Calu3 (cell line): Measurements from ENCODE around the gene CLNK. TPM values are rescaled to one million over a fixed set of nuclear protein-coding genes. Genes with fewer than 3 reads are reported as not detected.

Experiments
- BruUV-seq: library from RNA; stranded (reverse); fragments of 400-500 nt; replicated peaks from 2 replicates; lab custom pipeline; 2021; lab: Mats Ljungman, UMichigan
- CTCF ChIA-PET: fragments of 300-600 bp; sonication (Branson Sonifier 250); formaldehyde crosslinking; loops from one replicate; lab custom pipeline; 2022; ENCODE audit warnings: antibody characterized with exemption; lab: Charles Lee
- DNase-seq: peaks from one replicate; pipeline ENCODE4 v3.0.0; 2022
- H3K27ac Mint-ChIP-seq: one replicate; pipeline ENCODE4 v1.8.0; 2022; ENCODE audit warnings: mixed read lengths; ENCODE audit not compliant: unreplicated experiment
- H3K27me3 Mint-ChIP-seq: one replicate; pipeline ENCODE4 v1.8.0; 2022; ENCODE audit warnings: mixed read lengths; ENCODE audit not compliant: unreplicated experiment
- H3K36me3 Mint-ChIP-seq: one replicate; pipeline ENCODE4 v1.8.0; 2022; ENCODE audit warnings: mild to moderate bottlenecking, moderate library complexity, mixed read lengths; ENCODE audit not compliant: insufficient read depth, unreplicated experiment
- H3K4me1 Mint-ChIP-seq: one replicate; pipeline ENCODE4 v1.8.0; 2022; ENCODE audit warnings: mild to moderate bottlenecking, low read depth, mixed read lengths; ENCODE audit not compliant: unreplicated experiment
- H3K4me3 Mint-ChIP-seq: one replicate; pipeline ENCODE4 v1.8.0; 2022; ENCODE audit warnings: mild to moderate bottlenecking, low read depth, moderate library complexity, mixed read lengths; ENCODE audit not compliant: unreplicated experiment
- H3K9me3 Mint-ChIP-seq: one replicate; pipeline ENCODE4 v1.8.0; 2022; ENCODE audit warnings: low read depth, mixed read lengths; ENCODE audit not compliant: unreplicated experiment
- intact Hi-C: fragments of 100-400 bp; cut with micrococcal nuclease; formaldehyde crosslinking; loops from one replicate; pipeline ENCODE4 v1.10.0; 2022; ENCODE audit not compliant: unreplicated experiment
- total RNA-seq: library from RNA; stranded (reverse); gene quantifications from 2 replicates; pipeline ENCODE4 v1.2.3, GENCODE V29; 2022
- TF ChIP-seq, protein P1 (sequence below): fragments of 200-600 bp; IDR thresholded peaks from one replicate; pipeline ENCODE4 v1.8.0; 2022; ENCODE audit warnings: antibody characterized with exemption; ENCODE audit not compliant: unreplicated experiment

Gene CLNK
- total RNA-seq, 1 experiment from 2014 or later: not detected

GRCh38 chr4:10504570-10505179 is 179.9 kb downstream of the CLNK start:
- DNase-seq: no peak
- H3K36me3 Mint-ChIP-seq: no peaks in the 10 kb centered on the region
- no TSS peak for BruUV-seq
- H3K4me3 Mint-ChIP-seq: no peak overlapping the region
- peaks cover 29% of the 10 kb centered on the region for H3K27me3 Mint-ChIP-seq
- H3K9me3 Mint-ChIP-seq: no peaks in the 10 kb centered on the region
- intact Hi-C loops: no loop called here
- no peaks in the 10 kb centered on the region for H3K4me1 Mint-ChIP-seq
- no peak overlapping the region for H3K27ac Mint-ChIP-seq
- TF ChIP-seq, protein P1, sequence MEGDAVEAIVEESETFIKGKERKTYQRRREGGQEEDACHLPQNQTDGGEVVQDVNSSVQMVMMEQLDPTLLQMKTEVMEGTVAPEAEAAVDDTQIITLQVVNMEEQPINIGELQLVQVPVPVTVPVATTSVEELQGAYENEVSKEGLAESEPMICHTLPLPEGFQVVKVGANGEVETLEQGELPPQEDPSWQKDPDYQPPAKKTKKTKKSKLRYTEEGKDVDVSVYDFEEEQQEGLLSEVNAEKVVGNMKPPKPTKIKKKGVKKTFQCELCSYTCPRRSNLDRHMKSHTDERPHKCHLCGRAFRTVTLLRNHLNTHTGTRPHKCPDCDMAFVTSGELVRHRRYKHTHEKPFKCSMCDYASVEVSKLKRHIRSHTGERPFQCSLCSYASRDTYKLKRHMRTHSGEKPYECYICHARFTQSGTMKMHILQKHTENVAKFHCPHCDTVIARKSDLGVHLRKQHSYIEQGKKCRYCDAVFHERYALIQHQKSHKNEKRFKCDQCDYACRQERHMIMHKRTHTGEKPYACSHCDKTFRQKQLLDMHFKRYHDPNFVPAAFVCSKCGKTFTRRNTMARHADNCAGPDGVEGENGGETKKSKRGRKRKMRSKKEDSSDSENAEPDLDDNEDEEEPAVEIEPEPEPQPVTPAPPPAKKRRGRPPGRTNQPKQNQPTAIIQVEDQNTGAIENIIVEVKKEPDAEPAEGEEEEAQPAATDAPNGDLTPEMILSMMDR: no peak
- CTCF ChIA-PET: no interaction called here

DNA sequence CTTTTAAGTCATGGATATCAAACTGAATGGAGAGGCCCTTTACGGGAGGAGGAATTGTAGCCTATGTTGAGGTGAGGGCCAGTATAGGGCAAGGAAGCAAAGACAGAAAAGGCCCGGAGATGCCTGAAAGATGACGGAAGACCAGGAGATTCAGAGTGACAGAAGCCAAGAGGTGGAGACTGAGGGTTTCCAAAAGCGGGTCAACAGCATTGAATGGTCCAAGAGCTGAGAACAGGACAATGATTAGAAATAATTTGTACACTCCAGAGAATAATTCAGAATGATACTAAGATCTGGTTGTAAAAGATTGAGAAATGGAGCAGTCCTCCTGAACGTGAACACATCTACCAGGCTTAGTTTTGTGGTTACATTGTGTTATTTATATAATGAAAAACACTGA is 181.9 kb downstream of the CLNK start:
- CTCF ChIA-PET: no interaction called here
- no peak overlapping the region for H3K4me3 Mint-ChIP-seq
- H3K4me1 Mint-ChIP-seq: no peaks in the 10 kb centered on the region
- H3K36me3 Mint-ChIP-seq: no peaks in the 10 kb centered on the region
- H3K27me3 Mint-ChIP-seq: peaks cover 34% of the 10 kb centered on the region
- intact Hi-C loops: no loop called here
- no peak overlapping the region for H3K27ac Mint-ChIP-seq
- TF ChIP-seq, protein P1: no peak
- no TSS peak for BruUV-seq
- DNase-seq: no peak
- no peaks in the 10 kb centered on the region for H3K9me3 Mint-ChIP-seq

DNA sequence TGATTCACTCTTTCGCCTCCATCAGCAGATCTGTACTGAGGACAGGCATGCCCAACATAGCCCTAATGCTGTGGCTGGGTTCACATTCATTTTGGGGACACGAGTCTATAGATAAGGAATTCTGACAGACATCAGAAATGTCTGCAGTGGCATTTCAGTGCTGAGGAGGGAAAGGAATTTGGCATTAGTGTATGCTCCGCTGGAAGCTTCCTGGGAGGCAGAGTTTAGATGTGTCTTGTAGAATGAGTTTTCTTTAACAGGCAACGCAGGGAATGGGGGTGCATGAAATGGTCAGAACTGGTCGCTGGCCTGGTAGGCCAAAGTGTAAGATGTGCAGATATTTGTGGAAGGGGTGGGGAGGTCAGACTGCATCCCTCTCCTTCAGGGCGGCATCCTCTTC is 183.8 kb downstream of the CLNK start:
- TF ChIP-seq, protein P1: no peak
- Mint-ChIP-seq H3K9me3 (no peaks in the 10 kb centered on the region), H3K36me3 (no peaks in the 10 kb centered on the region), H3K4me1 (no peaks in the 10 kb centered on the region), H3K4me3 (no peak overlapping the region), H3K27me3 (peaks cover 34% of the 10 kb centered on the region), H3K27ac (no peak overlapping the region)
- no TSS peak for BruUV-seq
- no peak for DNase-seq
- intact Hi-C loops: no loop called here
- CTCF ChIA-PET: no interaction called here

- H3K27ac Mint-ChIP-seq: no peak overlapping the region
- no TSS peak for BruUV-seq
- no peaks in the 10 kb centered on the region for H3K4me1 Mint-ChIP-seq
- CTCF ChIA-PET: interaction anchor here (0.6 kb wide), 1 partner anchor 15 kb away, joined by 4 read pairs; no protein-coding TSS in a partner anchor
- H3K9me3 Mint-ChIP-seq: no peaks in the 10 kb centered on the region
- H3K4me3 Mint-ChIP-seq: no peak overlapping the region
- TF ChIP-seq, protein P1: no peak
- H3K36me3 Mint-ChIP-seq: no peaks in the 10 kb centered on the region
- H3K27me3 Mint-ChIP-seq: peaks cover 42% of the 10 kb centered on the region
- intact Hi-C loops: no loop called here
- no peak for DNase-seq
Measured at GRCh38 chr4:10496200-10496599, 188.4 kb downstream of the CLNK start.
